ENCODE measurements around the gene MIER1.

Gene MIER1

DNA sequence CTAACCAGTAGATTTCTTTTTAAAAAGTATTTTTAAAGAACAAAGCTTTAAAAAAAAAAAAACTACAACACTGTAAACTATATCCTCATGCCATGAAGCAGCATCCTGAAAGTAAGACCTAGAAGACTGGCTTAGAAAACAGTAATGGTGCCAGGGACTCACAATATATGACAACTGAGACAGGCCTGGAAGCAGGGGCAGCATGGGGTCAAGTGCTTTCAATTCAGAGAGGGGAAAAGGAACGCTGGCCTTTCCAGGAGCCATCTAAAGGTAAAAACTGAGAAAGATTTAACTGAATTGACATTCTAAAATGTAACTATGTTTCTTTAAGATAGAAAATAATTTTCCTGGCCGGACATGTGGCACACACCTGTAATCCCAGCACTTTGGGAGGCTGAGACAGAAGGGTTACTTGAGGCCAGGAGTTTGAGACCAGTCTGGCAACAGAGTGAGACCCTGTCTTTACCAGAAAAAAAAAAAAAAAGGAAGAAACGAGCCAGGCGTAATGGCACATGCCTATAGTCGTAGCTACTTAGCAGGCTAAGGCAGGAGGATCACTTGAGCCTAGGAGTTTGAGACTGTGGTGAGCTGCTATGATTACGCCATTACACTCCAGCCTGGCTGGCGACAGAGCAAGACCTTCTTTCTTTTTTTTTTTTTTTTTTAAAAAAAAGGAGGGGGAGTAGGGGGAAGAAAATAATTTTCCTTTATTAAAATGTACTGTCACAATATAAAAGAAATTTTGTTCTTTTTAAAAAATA lies 75.0 kb downstream of the MIER1 start:
- no peak for DNase-seq (ENCODE audit: low read depth)

DNA sequence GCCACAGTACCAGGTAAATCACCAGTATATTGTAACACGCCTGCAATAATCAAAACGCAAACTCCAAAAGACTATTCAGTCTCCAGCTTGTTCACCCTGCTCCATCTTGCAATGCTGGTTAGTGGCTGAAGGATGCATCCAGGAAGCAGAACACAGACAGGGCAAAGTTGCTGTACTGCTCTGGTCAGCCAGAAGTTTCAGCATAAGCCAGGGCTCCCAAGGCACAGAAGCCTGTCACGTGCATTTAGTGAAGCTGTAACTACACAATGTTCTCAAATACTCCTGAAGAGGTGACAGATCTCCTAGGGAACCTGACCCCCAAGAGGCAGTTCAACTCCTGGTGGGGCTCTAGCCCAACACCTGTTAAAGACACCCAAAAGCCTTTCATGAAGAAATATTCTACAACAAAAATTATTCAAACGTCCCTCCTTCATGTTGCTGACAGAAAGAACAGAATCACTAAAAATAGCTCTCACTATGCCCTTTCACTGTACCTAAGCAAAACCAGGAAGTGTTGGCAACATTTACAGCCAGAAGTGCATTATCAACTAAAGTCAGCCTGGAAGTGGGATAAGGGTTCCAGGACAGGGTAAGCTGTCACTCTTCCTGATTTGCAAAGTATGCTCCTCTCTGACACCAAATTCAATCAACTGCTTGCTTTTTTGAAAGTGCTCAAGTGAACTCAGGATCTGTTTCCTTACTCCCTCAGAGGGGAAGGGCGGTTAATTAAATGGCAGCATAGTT lies 77.1 kb downstream of the MIER1 start:
- DNase-seq (ENCODE audit: low read depth) = no peak

DNA sequence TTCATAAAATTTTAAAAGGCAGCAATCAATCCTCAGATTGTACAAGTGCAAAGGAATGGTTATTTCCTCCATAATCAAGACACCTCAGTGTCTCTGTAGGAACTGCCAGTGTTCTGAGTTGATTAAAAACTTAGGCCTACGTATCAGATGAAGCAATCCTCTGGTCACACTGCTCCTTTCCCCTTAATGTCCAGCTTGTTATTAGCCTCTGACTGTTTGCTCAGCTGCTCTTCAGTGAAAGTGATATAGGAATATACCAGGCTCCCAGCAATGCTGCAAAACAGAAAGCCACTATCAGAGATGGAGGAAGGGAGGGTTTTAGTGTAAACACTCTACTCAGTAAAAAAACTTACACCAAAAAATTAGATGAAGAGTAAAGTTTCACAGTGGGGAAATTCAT lies 79.4 kb downstream of the MIER1 start:
- no peak for DNase-seq (ENCODE audit: low read depth)

DNA sequence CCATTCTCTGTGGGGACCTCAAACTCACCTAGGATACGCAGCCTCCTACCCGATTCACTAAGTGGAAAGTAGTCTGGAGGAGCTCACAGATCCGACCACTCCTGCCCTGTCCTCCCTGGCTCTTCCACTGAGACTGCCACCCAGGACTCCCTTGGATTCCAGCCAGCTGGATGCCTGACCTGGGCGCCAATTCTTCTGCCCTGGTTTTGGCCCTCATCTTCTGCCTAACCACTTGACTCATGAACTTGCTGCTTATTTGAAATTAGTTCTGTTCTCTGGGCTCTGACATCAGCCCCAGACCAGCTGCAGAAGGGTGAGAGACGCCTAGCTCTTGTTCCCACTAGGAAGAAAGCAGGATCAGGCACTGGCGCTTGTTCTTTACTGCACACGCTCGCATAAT lies 80.3 kb downstream of the MIER1 start:
- DNase-seq (ENCODE audit: low read depth) = no peak

DNA sequence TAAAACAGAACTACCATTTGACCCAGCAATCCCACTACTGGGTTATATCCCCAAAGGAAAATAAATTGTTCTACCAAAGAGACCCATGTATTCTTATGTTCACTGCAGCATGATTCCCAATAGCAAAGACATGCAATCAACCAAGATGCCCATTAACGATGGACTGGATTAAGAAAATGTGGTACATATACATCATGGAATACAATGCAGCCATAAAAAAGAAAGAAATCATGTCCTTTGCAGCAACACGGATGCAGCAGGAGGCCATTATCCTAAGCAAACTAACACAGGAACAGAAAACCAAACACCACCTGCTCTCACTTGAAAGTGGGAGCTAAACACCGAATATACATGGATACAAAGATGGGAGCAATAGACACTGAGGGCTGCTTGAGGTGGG lies 85.0 kb downstream of the MIER1 start:
- no peak for DNase-seq (ENCODE audit: low read depth)

DNA sequence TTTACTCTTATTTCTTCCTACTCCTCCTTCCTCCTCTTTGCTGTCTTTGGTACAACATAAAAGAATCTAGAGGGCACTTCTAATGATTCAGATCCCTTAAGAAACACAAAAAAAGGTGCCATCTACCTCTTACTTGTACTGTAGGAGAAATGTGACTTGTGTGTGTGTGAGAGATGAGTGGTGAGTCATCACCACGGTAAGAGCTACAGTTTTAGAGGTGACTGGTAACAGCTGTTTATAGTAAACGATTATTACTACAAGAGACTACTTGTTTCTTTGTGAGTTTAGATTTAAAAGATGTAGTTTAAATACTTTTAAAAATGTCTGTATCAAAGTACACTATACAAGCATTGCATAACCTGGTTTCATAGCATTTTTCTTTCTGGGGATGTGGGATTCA lies 88.8 kb downstream of the MIER1 start:
- no peak for DNase-seq (ENCODE audit: low read depth)

DNA sequence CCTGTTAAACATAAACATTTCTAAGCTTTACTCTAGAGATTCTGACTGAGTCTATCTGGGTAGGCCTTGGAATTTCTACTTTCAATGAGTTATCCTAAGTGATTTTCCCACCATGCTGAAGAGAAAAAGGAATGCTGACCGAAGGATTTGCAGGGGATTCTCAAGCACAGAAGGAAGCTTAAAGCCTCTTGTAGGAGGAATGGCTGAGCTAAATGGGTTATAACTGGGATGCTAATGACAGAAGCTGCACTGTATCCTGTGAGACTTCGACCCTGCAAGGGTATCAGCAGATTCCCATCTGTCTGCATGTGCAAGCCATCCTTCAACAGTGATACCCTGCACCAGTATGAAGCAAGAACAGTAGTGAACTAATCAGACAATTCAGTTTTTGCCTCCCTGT lies 93.8 kb downstream of the MIER1 start:
- no peak for DNase-seq (ENCODE audit: low read depth)

DNA sequence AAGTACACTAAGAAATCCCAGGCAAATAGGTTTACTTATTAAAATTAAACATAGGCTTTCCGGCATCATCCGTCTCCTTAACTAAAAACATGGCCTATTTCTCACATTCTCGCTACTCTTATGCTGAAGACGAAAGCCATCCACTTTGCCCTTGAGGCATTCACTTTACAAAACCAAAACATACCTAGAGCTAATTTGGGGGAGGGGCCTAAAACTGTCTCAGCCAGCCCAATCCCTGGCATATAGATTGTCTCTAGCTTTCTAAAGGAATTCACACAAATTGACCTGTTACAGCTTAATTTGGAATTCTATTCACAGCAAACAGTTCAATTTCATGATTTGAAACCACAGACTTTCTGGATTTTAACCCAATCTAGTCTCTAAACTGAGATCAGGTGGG lies 94.3 kb downstream of the MIER1 start:
- no peak for DNase-seq (ENCODE audit: low read depth)

DNA sequence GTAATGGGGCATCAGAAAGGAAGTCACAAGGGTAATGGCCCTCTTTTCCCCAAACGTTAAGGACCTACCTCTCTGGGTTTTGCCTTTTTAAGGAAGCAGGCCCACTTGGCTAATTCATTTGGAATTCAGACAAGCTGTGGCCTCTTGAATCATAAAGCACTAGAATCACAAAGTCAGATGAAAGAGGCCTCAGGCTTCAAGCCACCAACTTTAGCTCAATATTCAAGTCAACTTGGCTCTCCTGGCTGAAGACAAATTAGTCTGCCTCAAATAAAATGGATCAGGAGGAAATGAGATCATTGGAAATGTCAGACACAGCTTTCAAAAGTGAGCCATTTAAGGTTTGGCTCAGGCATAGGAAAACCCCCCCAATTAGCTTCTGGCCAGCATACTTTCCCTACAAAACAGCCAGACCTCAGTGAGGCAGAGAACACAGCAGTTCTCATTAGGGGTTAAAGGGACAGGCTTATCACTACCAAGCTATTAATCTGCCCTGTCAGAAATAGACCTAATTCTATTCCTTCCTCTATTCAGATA lies 94.9 kb downstream of the MIER1 start:
- DNase-seq (ENCODE audit: low read depth) = no peak

DNA sequence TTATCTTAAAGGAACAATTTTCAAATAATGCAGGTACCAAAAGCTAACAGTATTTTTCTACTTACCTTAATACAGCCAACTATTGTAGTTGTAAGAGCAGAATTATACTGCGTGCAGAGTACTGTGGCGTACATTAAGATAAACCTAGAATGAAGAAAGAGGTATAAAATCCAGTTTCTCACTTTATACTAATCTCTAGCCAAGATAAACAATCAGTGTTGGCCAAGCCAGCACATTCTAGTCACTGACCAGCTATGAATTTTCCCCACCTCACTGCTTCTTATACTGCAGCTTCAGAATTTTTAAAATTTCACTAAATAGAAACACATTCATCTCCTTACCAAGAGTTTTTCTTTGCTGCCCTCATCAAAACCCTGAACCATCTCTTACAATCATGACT lies 95.5 kb downstream of the MIER1 start:
- no peak for DNase-seq (ENCODE audit: low read depth)

DNA sequence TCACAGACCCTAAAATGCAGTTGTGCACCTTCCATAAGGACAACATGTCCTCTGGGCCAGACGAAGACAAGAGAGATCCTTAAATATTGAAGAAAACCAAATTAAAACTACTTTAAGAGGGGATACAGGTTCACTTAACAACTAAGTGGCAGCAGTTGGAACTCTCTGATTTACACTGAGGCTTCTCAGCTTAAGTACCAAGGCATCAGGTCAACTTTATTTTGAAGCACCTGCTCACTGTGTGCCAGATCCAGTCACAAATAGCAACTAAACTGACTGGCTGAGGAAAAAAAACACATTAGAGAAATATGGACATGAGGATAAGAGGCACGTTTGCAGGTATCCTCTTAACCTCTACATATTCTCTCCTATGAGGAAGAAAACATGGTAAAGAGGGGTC lies 96.0 kb downstream of the MIER1 start:
- DNase-seq (ENCODE audit: low read depth) = no peak

DNA sequence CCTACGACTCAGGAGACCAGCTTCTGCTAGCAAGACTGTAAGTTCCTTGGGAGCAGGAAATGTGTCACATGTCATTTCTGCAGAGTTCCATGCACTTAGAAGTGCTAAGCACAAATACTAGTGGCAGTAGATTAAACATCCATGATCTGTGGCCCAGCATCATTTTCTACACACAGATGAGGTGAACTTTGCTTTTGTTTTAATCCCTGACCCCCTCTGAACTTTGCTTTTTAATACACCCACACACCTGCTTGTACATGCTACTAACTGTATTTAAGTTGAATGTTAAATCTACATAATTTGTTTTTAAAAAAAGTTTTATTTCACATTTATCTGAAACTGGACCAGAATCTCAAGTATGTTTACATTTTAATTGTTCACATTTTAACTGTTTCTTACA lies 104.7 kb downstream of the MIER1 start:
- no peak for DNase-seq (ENCODE audit: low read depth)

DNA sequence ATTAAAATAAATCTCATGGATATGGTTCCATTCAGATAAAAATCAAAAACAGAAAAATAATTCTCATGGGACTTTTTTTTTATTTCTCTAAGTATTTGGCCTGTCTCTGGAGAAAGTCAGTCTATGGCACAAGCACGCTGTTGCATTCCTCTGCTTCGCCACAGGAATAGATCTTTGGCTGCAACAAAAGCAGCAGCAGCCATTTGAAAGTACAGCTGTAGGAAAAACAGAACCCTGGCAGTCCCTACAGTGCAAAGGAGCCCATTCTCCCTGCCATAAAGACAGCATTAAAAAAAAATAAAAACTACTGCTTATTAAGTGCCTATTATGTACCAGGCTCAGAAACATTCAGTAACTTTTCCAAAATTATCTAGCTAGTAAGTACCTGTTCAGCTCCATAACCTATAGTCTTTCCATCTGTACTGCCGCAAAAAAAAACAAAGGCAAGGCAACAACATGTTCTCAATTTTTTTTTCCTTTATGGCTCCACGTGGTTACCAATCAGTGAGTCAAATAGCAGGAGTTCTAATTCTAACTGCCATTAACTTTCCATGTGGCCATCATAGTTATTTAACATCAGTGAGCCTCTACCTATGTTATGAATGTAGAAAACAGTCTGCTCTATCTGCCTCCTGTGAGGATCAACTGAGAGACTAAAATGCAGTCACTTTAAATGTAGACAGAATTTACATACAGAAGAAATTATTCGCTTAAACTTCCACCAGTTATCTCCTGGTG lies 106.5 kb downstream of the MIER1 start:
- DNase-seq (ENCODE audit: low read depth) = no peak

DNA sequence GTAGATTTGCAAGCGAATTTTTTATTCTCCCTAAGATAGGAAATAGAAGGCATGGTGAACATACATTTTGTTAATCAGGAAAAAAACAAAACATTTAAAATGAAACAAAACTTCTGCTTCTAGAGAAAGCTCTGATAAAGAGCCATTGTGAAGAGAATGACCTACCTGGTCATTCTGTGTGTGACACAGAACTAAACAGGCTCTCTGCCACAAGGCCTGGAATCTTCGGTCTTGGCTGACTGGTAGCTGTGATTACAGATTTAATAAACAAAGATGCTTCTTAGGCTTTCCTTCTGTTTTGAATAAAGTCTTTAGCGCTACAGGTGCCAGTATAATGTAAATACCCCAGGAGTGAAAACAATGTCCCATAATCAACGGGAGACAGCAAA lies 107.1 kb downstream of the MIER1 start:
- DNase-seq (ENCODE audit: low read depth) = no peak
